H1 (cell line): ENCODE results near the gene CRABP1. TPM values are rescaled to one million over a fixed set of nuclear protein-coding genes. Genes with fewer than 3 reads are reported as not detected.

Experiments
- BRCA1 ChIP-seq: IDR thresholded peaks from 2 replicates; pipeline ENCODE4 v1.6.1; 2012; ENCODE audit warnings: low read depth, low read length, improper control_type of control experiment
- CHD2 ChIP-seq: IDR thresholded peaks from 2 replicates; pipeline ENCODE4 v1.6.1; 2012; ENCODE audit warnings: low read length, improper control_type of control experiment
- CHD7 ChIP-seq: fragments of 300-600 bp; sonication (generic); IDR thresholded peaks from 2 replicates; pipeline ENCODE4 v1.7.1; 2012; ENCODE audit warnings: low read length, moderate library complexity, mild to moderate bottlenecking, inconsistent platforms; ENCODE audit not compliant: insufficient replicate concordance
- EZH2 ChIP-seq: fragments of 200-600 bp; sonication (generic); IDR thresholded peaks from 2 replicates; pipeline ENCODE4 v1.7.1; 2012; ENCODE audit warnings: low read depth, mild to moderate bottlenecking, moderate library complexity, low read length, inconsistent platforms; ENCODE audit not compliant: severe bottlenecking
- HDAC2 ChIP-seq, 2 experiments: fragments of 300-600 bp in 1 of 2; sonication (generic) in 1 of 2; IDR thresholded peaks; 2 replicates each; pipeline ENCODE4 v1.6.1; 2011 to 2012; ENCODE audit warnings: low read depth in 2 of 2, low read length in 2 of 2, mild to moderate bottlenecking in 2 of 2, moderate library complexity in 2 of 2, borderline replicate concordance in 1 of 2, inconsistent platforms in 1 of 2
- NANOG ChIP-seq: IDR thresholded peaks from 2 replicates; pipeline ENCODE4 v1.6.1; 2011; ENCODE audit warnings: low read length, low read depth, mild to moderate bottlenecking, inconsistent platforms; ENCODE audit not compliant: insufficient read depth, poor library complexity, severe bottlenecking
- SAP30 ChIP-seq: fragments of 300-600 bp; sonication (generic); IDR thresholded peaks from 2 replicates; pipeline ENCODE4 v1.7.1; 2012; ENCODE audit warnings: low read length, moderate library complexity, mild to moderate bottlenecking, inconsistent platforms; ENCODE audit not compliant: insufficient read depth, insufficient replicate concordance
- SP1 ChIP-seq: IDR thresholded peaks from 2 replicates; pipeline ENCODE4 v1.6.1; 2011; ENCODE audit warnings: low read depth, low read length
- TAF1 ChIP-seq: IDR thresholded peaks from 2 replicates; pipeline ENCODE4 v1.6.1; 2011; ENCODE audit warnings: mild to moderate bottlenecking, low read depth, low read length
- TEAD4 ChIP-seq: IDR thresholded peaks from 2 replicates; pipeline ENCODE4 v1.6.1; 2012; ENCODE audit warnings: low read depth, low read length, inconsistent platforms, mixed read lengths
- polyA plus RNA-seq, 7 experiments: library from polyadenylated mRNA; depleted of rRNA in 3 of 7; stranded (reverse) in 5 of 7; unstranded in 2 of 7; fragments of >200 nt in 5 of 7; fragments of 200-250 nt in 2 of 7; gene quantifications; 1 replicate in 5 of 7; 2 replicates in 1 of 7; 4 replicates in 1 of 7; pipeline versions ENCODE4 v1.2.1 to v1.2.3, GENCODE V29; 2011 to 2013; ENCODE audit warnings: missing spikeins in 2 of 7, mixed read lengths in 2 of 7
- total RNA-seq: library from RNA; stranded (reverse); fragmentation: NEBNext Ultra II Directional; extraction: Animal tissue kit (Norgen Biotek cat#: 25700); gene quantifications from 2 replicates; pipeline ENCODE4 v1.2.1, GENCODE V29; 2021

The CRABP1 gene
- total and polyA plus RNA-seq, 2 of the 8 experiments (the other 6 are each of a cell fraction or from before 2014, with no cell fraction given) = 385 to 655 TPM

- TF ChIP-seq EZH2 (no peak), HDAC2 (IDR thresholded peaks at IDR 0.05; ENCODE audit: borderline replicate concordance in 1 of 2, low read depth in 2 of 2, low read length in 2 of 2) (no peak), BRCA1 (no peak), CHD7 (no peak), NANOG (no peak), TAF1 (no peak), SP1 (peak; percentile 84; the same call in 1 of the 2 replicates), TEAD4 (0 out of 2 replicates have a peak, but pooled peaks have one; percentile 40), CHD2 (peak; percentile 64; the same call in 1 of the 2 replicates), SAP30 (no peak)
These were observed 18.1 kb downstream of the CRABP1 start (continued) for GRCh38 chr15:78358102-78358870.
